AG09319 (cell line): Measurements from ENCODE around the gene TAF1B.
"Not testable (repeated sequence)": the region's sequence is repeated elsewhere in the genome, so short reads cannot be mapped to it uniquely, and the experiment has no call there.

Experiments used
- DNase-seq: peaks from one replicate; pipeline ENCODE4 v3.0.0-alpha.2; 2010; ENCODE audit warnings: low read depth; ENCODE audit errors: extremely low read depth
- CTCF ChIP-seq: IDR thresholded peaks from 2 replicates; pipeline ENCODE4 v1.5.1; 2011; ENCODE audit warnings: low read depth, mild to moderate bottlenecking, inconsistent platforms, low read length, moderate library complexity

TAF1B gene

GRCh38 chr2:9824956-9825720, 18.1 kb upstream of the TAF1B start:
- TF ChIP-seq CTCF = no peak
- no peak for DNase-seq

DNA sequence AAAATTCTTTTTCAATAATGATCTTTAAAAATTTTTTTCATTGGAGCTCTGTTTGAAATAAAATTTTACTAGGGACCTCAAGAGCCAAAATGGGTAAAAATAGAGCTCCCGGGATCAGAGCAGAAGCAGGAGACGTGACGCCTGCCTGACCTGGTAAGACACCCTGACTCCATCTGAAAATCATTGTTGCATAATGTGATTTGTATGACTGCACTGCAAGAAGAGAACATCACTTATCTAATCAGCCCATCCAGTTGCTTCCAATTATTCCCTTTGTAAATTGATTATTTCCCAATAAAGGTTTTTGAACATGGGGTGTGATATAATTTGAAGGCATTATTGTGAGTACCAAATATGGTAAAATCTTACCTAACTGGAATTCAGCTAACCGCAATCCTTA, 17.1 kb upstream of the TAF1B start:
- no peak for DNase-seq
- TF ChIP-seq CTCF = no peak

DNA sequence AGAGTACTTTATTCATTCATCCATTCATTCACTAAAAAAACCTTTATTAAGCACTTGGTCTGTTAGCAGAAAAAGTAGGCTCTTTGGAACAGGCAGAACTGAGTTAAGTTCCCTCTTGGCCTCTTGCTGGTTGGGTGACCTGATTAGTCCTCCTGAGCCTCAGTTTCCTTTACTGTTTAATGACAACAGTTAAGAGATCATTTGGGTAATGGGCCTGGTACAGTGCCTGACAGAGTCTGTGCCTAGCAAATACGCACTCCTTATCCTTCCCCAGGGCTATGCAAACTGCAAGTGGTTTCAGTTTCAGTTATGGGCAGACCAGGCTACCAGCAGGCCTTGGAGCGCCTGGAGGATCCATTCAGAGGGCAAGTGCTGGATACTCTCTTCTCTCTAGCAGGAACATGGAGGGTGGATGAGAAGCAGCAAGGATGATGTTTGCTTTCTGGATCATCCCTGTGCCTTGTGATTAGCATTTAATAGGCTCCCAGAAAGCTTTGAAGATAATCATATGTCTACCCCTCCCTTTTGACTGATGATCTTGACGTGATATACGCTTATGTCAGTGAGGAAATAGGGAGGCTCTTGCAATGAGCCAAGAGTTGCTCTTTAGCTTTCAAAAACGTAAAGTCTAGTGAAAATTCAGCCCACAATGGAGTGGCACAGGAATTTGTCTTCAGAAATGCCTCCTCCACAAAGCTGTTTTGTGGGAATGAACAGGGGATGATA, 12.4 kb upstream of the TAF1B start:
- DNase-seq = no peak
- no peak for TF ChIP-seq CTCF

DNA sequence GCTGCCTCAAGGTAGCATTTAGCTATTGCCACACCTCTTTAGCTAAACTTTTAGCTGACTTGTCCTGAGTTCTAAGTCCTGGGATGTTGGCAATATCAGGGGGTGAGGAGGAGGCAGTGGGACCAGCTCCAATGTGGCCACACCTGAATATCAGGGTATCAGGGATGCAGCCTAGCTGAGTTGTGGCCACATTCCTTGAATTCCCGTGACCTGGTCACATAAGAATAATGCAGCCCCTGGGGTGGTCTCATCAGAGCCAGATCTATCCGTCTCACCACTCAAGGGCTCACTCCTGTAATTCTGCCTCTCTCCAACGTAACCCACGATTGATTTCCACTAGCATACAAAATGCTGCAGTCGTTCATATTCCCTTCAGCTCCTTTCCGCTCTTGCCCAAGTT, 11.6 kb upstream of the TAF1B start:
- no peak for DNase-seq
- no peak for TF ChIP-seq CTCF

- no peak for TF ChIP-seq CTCF
- DNase-seq = peak; percentile 35
Observed at GRCh38 chr2:9832586-9832985, 10.7 kb upstream of the TAF1B start.

GRCh38 chr2:9835068-9835467, 8.2 kb upstream of the TAF1B start:
- DNase-seq = not testable (repeated sequence)

DNA sequence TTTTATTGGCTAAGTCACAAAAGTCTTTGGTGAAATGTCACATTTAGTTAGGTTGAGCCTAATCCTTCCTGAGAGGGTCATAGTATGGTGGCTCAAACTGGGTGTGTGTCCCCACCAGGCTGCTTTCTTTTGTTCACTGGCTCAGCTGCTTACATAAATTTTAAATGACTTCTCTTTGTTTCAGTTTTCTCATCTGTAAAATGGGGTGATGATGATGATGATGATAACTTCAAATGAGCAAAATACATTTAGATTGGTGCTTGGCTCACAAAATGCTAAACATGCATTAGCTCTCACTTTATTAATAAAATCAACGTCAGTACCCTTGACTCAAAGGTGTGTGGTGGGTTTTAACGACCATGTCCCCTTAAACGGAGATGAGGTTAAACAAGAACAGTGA, 7.2 kb upstream of the TAF1B start:
- no peak for TF ChIP-seq CTCF
- no peak for DNase-seq
